GM19468 (cell line): ENCODE results near the gene ANO4.
"Not testable (repeated sequence)": the region's sequence is repeated elsewhere in the genome, so short reads cannot be mapped to it uniquely, and the experiment has no call there.

Source experiments
- ATAC-seq: cut with Tn5 transposase; IDR thresholded peaks from one replicate; pipeline ENCODE4 v1.9.1; 2021; ENCODE audit warnings: mild to moderate bottlenecking, moderate library complexity, moderate number of reproducible peaks; ENCODE audit not compliant: unreplicated experiment; ENCODE audit errors: extremely low read depth

The ANO4 gene

GRCh38 chr12:101127521-101128219, 333.1 kb downstream of the ANO4 start:
- ATAC-seq: no peak

GRCh38 chr12:101145777-101146431, 351.3 kb downstream of the ANO4 start:
- not testable (repeated sequence) for ATAC-seq

- no peak for ATAC-seq
Measured at GRCh38 chr12:101165319-101165718, 370.7 kb downstream of the ANO4 start.

GRCh38 chr12:101166866-101167265, 372.3 kb downstream of the ANO4 start:
- ATAC-seq: no peak

GRCh38 chr12:101168001-101168400, 373.4 kb downstream of the ANO4 start:
- ATAC-seq: no peak

- ATAC-seq: no peak
Measured at GRCh38 chr12:101172316-101172715, 377.7 kb downstream of the ANO4 start.

GRCh38 chr12:101173197-101173749, 378.7 kb downstream of the ANO4 start:
- no peak for ATAC-seq

- ATAC-seq: no peak
Measured at GRCh38 chr12:101174541-101174940, 380.0 kb downstream of the ANO4 start.
